Astrocyte (in vitro differentiated cells and primary cell): Measurements from ENCODE around the gene WARS2. TPM values are rescaled to one million over a fixed set of nuclear protein-coding genes. Genes with fewer than 3 reads are reported as not detected.

Experiments used
- DNase-seq: peaks from one replicate; pipeline ENCODE4 v3.0.0-alpha.2; 2010; ENCODE audit warnings: low read depth
- FAIRE-seq: peaks from 2 replicates; lab custom pipeline; 2011; peaks lifted over from hg19 to GRCh38; lab: Jason Lieb, UNC
- H2AFZ ChIP-seq: 2 replicates; pipeline ENCODE4 v1.6.0; 2012; ENCODE audit warnings: low read depth, low read length, inconsistent platforms
- H3K27ac ChIP-seq: 2 replicates; pipeline ENCODE4 v1.5.1; 2011; ENCODE audit warnings: low read depth, low read length, inconsistent platforms
- H3K27me3 ChIP-seq: 2 replicates; pipeline ENCODE4 v1.6.0; 2011; ENCODE audit warnings: low read length, inconsistent platforms; ENCODE audit not compliant: insufficient read depth
- H3K36me3 ChIP-seq: 2 replicates; pipeline ENCODE4 v1.5.1; 2011; ENCODE audit warnings: low read length, inconsistent platforms; ENCODE audit not compliant: insufficient read depth
- H3K4me1 ChIP-seq: 2 replicates; pipeline ENCODE4 v1.5.1; 2011; ENCODE audit warnings: low read length, inconsistent platforms; ENCODE audit not compliant: insufficient read depth
- H3K4me2 ChIP-seq: 2 replicates; pipeline ENCODE4 v1.6.0; 2012; ENCODE audit warnings: low read length, inconsistent platforms
- H3K4me3 ChIP-seq: 2 replicates; pipeline ENCODE4 v1.5.1; 2011; ENCODE audit warnings: low read depth, mild to moderate bottlenecking, low read length, inconsistent platforms; ENCODE audit not compliant: insufficient read depth
- H3K79me2 ChIP-seq: 2 replicates; pipeline ENCODE4 v1.6.0; 2012; ENCODE audit warnings: mild to moderate bottlenecking, low read length, inconsistent platforms; ENCODE audit not compliant: insufficient read depth
- H3K9ac ChIP-seq: 2 replicates; pipeline ENCODE4 v1.6.0; 2012; ENCODE audit warnings: mild to moderate bottlenecking, low read length, inconsistent platforms
- H3K9me3 ChIP-seq: 2 replicates; pipeline ENCODE4 v1.5.1; 2012; ENCODE audit warnings: low read depth, mild to moderate bottlenecking, low read length, inconsistent platforms; ENCODE audit not compliant: insufficient read depth
- H4K20me1 ChIP-seq: 2 replicates; pipeline ENCODE4 v1.6.0; 2012; ENCODE audit warnings: low read length, inconsistent platforms; ENCODE audit not compliant: insufficient read depth
- H3K27ac Mint-ChIP-seq: one replicate; pipeline ENCODE4 v1.8.0; 2021; ENCODE audit warnings: mild to moderate bottlenecking, mixed read lengths; ENCODE audit not compliant: unreplicated experiment
- H3K27me3 Mint-ChIP-seq: one replicate; pipeline ENCODE4 v1.8.0; 2021; ENCODE audit warnings: low read depth, mixed read lengths; ENCODE audit not compliant: unreplicated experiment
- H3K36me3 Mint-ChIP-seq: one replicate; pipeline ENCODE4 v1.8.0; 2021; ENCODE audit warnings: low read depth, mixed read lengths; ENCODE audit not compliant: unreplicated experiment
- H3K4me1 Mint-ChIP-seq: one replicate; pipeline ENCODE4 v1.8.0; 2021; ENCODE audit warnings: low read depth, mixed read lengths; ENCODE audit not compliant: unreplicated experiment
- H3K4me3 Mint-ChIP-seq: one replicate; pipeline ENCODE4 v1.8.0; 2021; ENCODE audit warnings: mild to moderate bottlenecking, moderate library complexity, mixed read lengths; ENCODE audit not compliant: unreplicated experiment
- H3K9me3 Mint-ChIP-seq: one replicate; pipeline ENCODE4 v1.8.0; 2021; ENCODE audit warnings: mild to moderate bottlenecking, mixed read lengths; ENCODE audit not compliant: unreplicated experiment
- CTCF ChIP-seq: IDR thresholded peaks from 2 replicates; pipeline ENCODE4 v1.5.1; 2011; ENCODE audit warnings: low read depth, mild to moderate bottlenecking, inconsistent platforms, low read length, moderate library complexity; ENCODE audit not compliant: insufficient read depth
- EZH2 ChIP-seq: IDR thresholded peaks from 2 replicates; pipeline ENCODE4 v1.6.1; 2012; ENCODE audit warnings: mild to moderate bottlenecking, low read length, inconsistent platforms; ENCODE audit not compliant: insufficient read depth
- total RNA-seq: library from RNA; stranded (reverse); gene quantifications from 2 replicates; pipeline ENCODE4 v1.2.1, GENCODE V29; 2021

Gene WARS2
- total RNA-seq, 1 donor from 2014 or later: 10.5 TPM

- Mint-ChIP-seq H3K4me1 (peaks cover 39% of the 10 kb centered on the region), H3K27ac (peak overlapping the region; percentile 53), H3K4me3 (no peak overlapping the region), H3K9me3 (no peaks in the 10 kb centered on the region), H3K36me3 (no peaks in the 10 kb centered on the region), H3K27me3 (no peaks in the 10 kb centered on the region)
- no peak for TF ChIP-seq EZH2
- TF ChIP-seq CTCF: no peak
- H3K9ac ChIP-seq: no peak overlapping the region
- no peaks in the 10 kb centered on the region for H3K36me3 ChIP-seq
- FAIRE-seq: peak; percentile 88
- H3K9me3 ChIP-seq: no peaks in the 10 kb centered on the region
- no peaks in the 10 kb centered on the region for H3K79me2 ChIP-seq
- no peaks in the 10 kb centered on the region for H3K4me1 ChIP-seq
- no peak overlapping the region for H3K4me3 ChIP-seq
- peak; percentile 85 for DNase-seq
- H3K27ac ChIP-seq: no peak overlapping the region
- no peaks in the 10 kb centered on the region for H3K27me3 ChIP-seq
- H2AFZ ChIP-seq: no peak overlapping the region
- no peak overlapping the region for H3K4me2 ChIP-seq
- H4K20me1 ChIP-seq: peaks cover 6% of the 10 kb centered on the region
Observed at GRCh38 chr1:119101563-119101962, 38.9 kb downstream of the WARS2 start.

GRCh38 chr1:119099775-119100174, 40.7 kb downstream of the WARS2 start:
- DNase-seq (no peak), FAIRE-seq (no peak)
- Mint-ChIP-seq H3K36me3 (no peaks in the 10 kb centered on the region), H3K4me3 (no peak overlapping the region), H3K9me3 (no peaks in the 10 kb centered on the region), H3K27ac (peak overlapping the region; percentile 14), H3K27me3 (no peaks in the 10 kb centered on the region), H3K4me1 (peaks cover 39% of the 10 kb centered on the region)
- H2AFZ ChIP-seq: no peak overlapping the region
- H3K79me2 ChIP-seq: no peaks in the 10 kb centered on the region
- no peaks in the 10 kb centered on the region for H3K9me3 ChIP-seq
- H3K27ac ChIP-seq: no peak overlapping the region
- TF ChIP-seq EZH2 (no peak), CTCF (no peak)
- H3K4me3 ChIP-seq: no peak overlapping the region
- H4K20me1 ChIP-seq: peaks cover 6% of the 10 kb centered on the region
- no peaks in the 10 kb centered on the region for H3K36me3 ChIP-seq
- no peaks in the 10 kb centered on the region for H3K27me3 ChIP-seq
- no peak overlapping the region for H3K9ac ChIP-seq
- no peak overlapping the region for H3K4me2 ChIP-seq
- no peaks in the 10 kb centered on the region for H3K4me1 ChIP-seq

GRCh38 chr1:119097380-119097779, 43.1 kb downstream of the WARS2 start:
- Mint-ChIP-seq H3K9me3 (no peaks in the 10 kb centered on the region), H3K27ac (no peak overlapping the region), H3K4me1 (peaks cover 45% of the 10 kb centered on the region), H3K36me3 (no peaks in the 10 kb centered on the region), H3K4me3 (no peak overlapping the region), H3K27me3 (no peaks in the 10 kb centered on the region)
- no peak overlapping the region for H3K27ac ChIP-seq
- no peak overlapping the region for H2AFZ ChIP-seq
- TF ChIP-seq EZH2 (no peak), CTCF (no peak)
- H3K9me3 ChIP-seq: no peaks in the 10 kb centered on the region
- H4K20me1 ChIP-seq: peaks cover 12% of the 10 kb centered on the region
- no peaks in the 10 kb centered on the region for H3K36me3 ChIP-seq
- no peak overlapping the region for H3K4me2 ChIP-seq
- no peaks in the 10 kb centered on the region for H3K4me1 ChIP-seq
- no peak for FAIRE-seq
- H3K9ac ChIP-seq: no peak overlapping the region
- H3K27me3 ChIP-seq: no peaks in the 10 kb centered on the region
- DNase-seq: peak; percentile 67
- no peaks in the 10 kb centered on the region for H3K79me2 ChIP-seq
- H3K4me3 ChIP-seq: no peak overlapping the region
